A549 (cell line): ENCODE measurements around the gene SYNGR4. TPM values are rescaled to one million over a fixed set of nuclear protein-coding genes. Genes with fewer than 3 reads are reported as not detected.

ENCODE experiments used
- CBX2 ChIP-seq: fragments of 200-600 bp; sonication (generic); IDR thresholded peaks from 2 replicates; pipeline ENCODE4 v1.6.1; 2016; ENCODE audit warnings: low read depth, mild to moderate bottlenecking, borderline replicate concordance
- CBX8 ChIP-seq: fragments of 200-600 bp; sonication (generic); IDR thresholded peaks from 2 replicates; pipeline ENCODE4 v1.6.1; 2016
- CHD2 ChIP-seq: fragments of 150-350 bp; IDR thresholded peaks from 2 replicates; pipeline ENCODE4 v1.6.1; 2014; ENCODE audit warnings: low read length; ENCODE audit not compliant: partially characterized antibody
- CHD4 ChIP-seq: fragments of 200-600 bp; sonication (generic); IDR thresholded peaks from 2 replicates; pipeline ENCODE4 v1.6.1; 2016; ENCODE audit warnings: antibody characterized with exemption, mild to moderate bottlenecking, borderline replicate concordance
- EHF ChIP-seq: fragments of 250-450 bp; sonication (Bioruptor Pico); IDR thresholded peaks from 2 replicates; pipeline ENCODE4 v1.5.0; 2020; ENCODE audit warnings: mild to moderate bottlenecking
- EHMT2 ChIP-seq: fragments of 200-600 bp; sonication (generic); IDR thresholded peaks from 2 replicates; pipeline ENCODE4 v1.6.1; 2016; ENCODE audit warnings: antibody characterized with exemption, low read depth, mild to moderate bottlenecking, moderate library complexity
- EP300 ChIP-seq, 2 experiments: fragments of >200 bp; sonication (Bioruptor Twin); formaldehyde crosslinking; IDR thresholded peaks; 2 replicates in 1 of 2; 3 replicates in 1 of 2; pipeline ENCODE4 v1.6.1; 2016 to 2017
- ESRRA ChIP-seq: fragments of 150-350 bp; IDR thresholded peaks from 2 replicates; pipeline ENCODE4 v1.6.1; 2014; ENCODE audit warnings: mild to moderate bottlenecking, low read length, borderline replicate concordance
- FOSB ChIP-seq: fragments of 250-450 bp; sonication (Bioruptor Pico); IDR thresholded peaks from 2 replicates; pipeline ENCODE4 v1.5.0; 2020; ENCODE audit warnings: mild to moderate bottlenecking, moderate library complexity
- FOSL2 ChIP-seq, 2 experiments: fragments of 450-650 bp in 1 of 2; fragments of >200 bp in 1 of 2; sonication (Bioruptor Twin) in 1 of 2; formaldehyde crosslinking; IDR thresholded peaks; 2 replicates each; pipeline versions ENCODE4 v1.5.0 to v1.6.1; 2016 to 2020; ENCODE audit warnings: mild to moderate bottlenecking in 1 of 2, moderate library complexity in 1 of 2
- HDAC2 ChIP-seq: fragments of 200-600 bp; sonication (generic); IDR thresholded peaks from 2 replicates; pipeline ENCODE4 v1.6.1; 2016
- HOXB5 ChIP-seq: fragments of 250-450 bp; sonication (Bioruptor Pico); IDR thresholded peaks from 2 replicates; pipeline ENCODE4 v1.5.0; 2020; ENCODE audit warnings: mild to moderate bottlenecking, moderate library complexity
- JUNB ChIP-seq: fragments of >200 bp; sonication (Bioruptor Twin); formaldehyde crosslinking; IDR thresholded peaks from 2 replicates; pipeline ENCODE4 v1.6.1; 2016
- KDM1A ChIP-seq: fragments of 200-600 bp; sonication (generic); IDR thresholded peaks from 2 replicates; pipeline ENCODE4 v1.6.1; 2016; ENCODE audit warnings: low read depth, mild to moderate bottlenecking
- NFE2L2 ChIP-seq: fragments of 150-350 bp; conservative IDR thresholded peaks from 2 replicates; pipeline ENCODE4 v1.6.1; 2014; ENCODE audit warnings: low read length
- PHF8 ChIP-seq: fragments of 200-600 bp; sonication (generic); IDR thresholded peaks from 2 replicates; pipeline ENCODE4 v1.6.1; 2016; ENCODE audit warnings: low read depth, mild to moderate bottlenecking, antibody characterized with exemption, moderate library complexity, borderline replicate concordance
- RAD21 ChIP-seq, 2 experiments: fragments of >200 bp in 1 of 2; sonication (Bioruptor Twin) in 1 of 2; formaldehyde crosslinking in 1 of 2; IDR thresholded peaks in 1 of 2; conservative IDR thresholded peaks in 1 of 2; 2 replicates in 1 of 2; 3 replicates in 1 of 2; pipeline ENCODE4 v1.6.1; 2012 to 2018; ENCODE audit warnings: inconsistent platforms in 1 of 2
- RFX5 ChIP-seq: fragments of 450-650 bp; IDR thresholded peaks from 2 replicates; pipeline ENCODE4 v1.7.1; 2014; ENCODE audit warnings: antibody characterized with exemption, mild to moderate bottlenecking, moderate library complexity
- RNF2 ChIP-seq: fragments of 200-600 bp; sonication (generic); IDR thresholded peaks from 2 replicates; pipeline ENCODE4 v1.6.1; 2016; ENCODE audit warnings: low read depth, mild to moderate bottlenecking, antibody characterized with exemption, moderate library complexity, borderline replicate concordance
- SREBF2 ChIP-seq: fragments of 450-650 bp; IDR thresholded peaks from 2 replicates; pipeline ENCODE4 v1.6.1; 2014; ENCODE audit warnings: mild to moderate bottlenecking, moderate library complexity
- TP53 ChIP-seq: fragments of 250-450 bp; sonication (Bioruptor Pico); IDR thresholded peaks from 2 replicates; pipeline ENCODE4 v1.5.0; 2021; ENCODE audit warnings: mild to moderate bottlenecking, moderate library complexity
- ZC3H11A ChIP-seq: fragments of 450-650 bp; IDR thresholded peaks from 2 replicates; pipeline ENCODE4 v1.6.1; 2014; ENCODE audit warnings: antibody characterized with exemption, mild to moderate bottlenecking
- ZFP36 ChIP-seq: fragments of 450-650 bp; IDR thresholded peaks from 2 replicates; pipeline ENCODE4 v1.6.1; 2014; ENCODE audit warnings: borderline replicate concordance; ENCODE audit not compliant: partially characterized antibody
- ZNF302 ChIP-seq: fragments of 250-450 bp; sonication (Bioruptor Pico); IDR thresholded peaks from 2 replicates; pipeline ENCODE4 v1.9.0; 2021; ENCODE audit warnings: inconsistent platforms, mild to moderate bottlenecking, moderate library complexity
- ZSCAN20 ChIP-seq: fragments of 250-450 bp; sonication (Bioruptor Pico); IDR thresholded peaks from 2 replicates; pipeline ENCODE4 v1.8.0; 2022; ENCODE audit warnings: mild to moderate bottlenecking, moderate library complexity
- polyA plus RNA-seq, 4 experiments: library from polyadenylated mRNA; depleted of rRNA in 3 of 4; stranded (reverse); fragments of >200 nt; fragmentation: RNase III in 1 of 4; extraction: RNeasy Plus Mini Kit Qiagen cat#74134 plus additional on column Dnase treatment in 1 of 4; gene quantifications; 2 replicates in 3 of 4; 3 replicates in 1 of 4; pipeline ENCODE4 v1.2.3, GENCODE V29; 2011 to 2017
- TF ChIP-seq, protein P1 (sequence below): fragments of 150-350 bp; IDR thresholded peaks from 2 replicates; pipeline ENCODE4 v1.6.1; 2014; ENCODE audit warnings: low read depth, mild to moderate bottlenecking, low read length
- TF ChIP-seq, protein P2 (sequence below): fragments of >200 bp; sonication (Bioruptor Twin); formaldehyde crosslinking; IDR thresholded peaks from 3 replicates; pipeline ENCODE4 v1.6.1; 2016
- TF ChIP-seq, protein P3 (sequence below): fragments of 450-650 bp; IDR thresholded peaks from 2 replicates; pipeline ENCODE4 v1.6.1; 2014; ENCODE audit warnings: antibody characterized with exemption
- TF ChIP-seq, protein P4 (sequence below): IDR thresholded peaks from 2 replicates; pipeline ENCODE4 v1.6.1; 2012
- TF ChIP-seq, protein P5 (sequence below): IDR thresholded peaks from 2 replicates; pipeline ENCODE4 v1.6.1; 2012
- TF ChIP-seq, protein P6 (sequence below): IDR thresholded peaks from 2 replicates; pipeline ENCODE4 v1.6.1; 2012; ENCODE audit warnings: low read depth, borderline replicate concordance
- TF ChIP-seq, protein P7 (sequence below): fragments of >200 bp; sonication (Bioruptor Twin); formaldehyde crosslinking; IDR thresholded peaks from 3 replicates; pipeline ENCODE4 v1.5.1; 2016
- TF ChIP-seq, protein P8 (sequence below): fragments of 250-450 bp; sonication (Bioruptor Pico); IDR thresholded peaks from 2 replicates; pipeline ENCODE4 v1.5.0; 2021; ENCODE audit warnings: mild to moderate bottlenecking, moderate library complexity, borderline replicate concordance

The SYNGR4 gene
- polyA plus RNA-seq, 2 of the 4 experiments (the other 2 are of a cell fraction): 2.3 to 4.4 TPM

DNA sequence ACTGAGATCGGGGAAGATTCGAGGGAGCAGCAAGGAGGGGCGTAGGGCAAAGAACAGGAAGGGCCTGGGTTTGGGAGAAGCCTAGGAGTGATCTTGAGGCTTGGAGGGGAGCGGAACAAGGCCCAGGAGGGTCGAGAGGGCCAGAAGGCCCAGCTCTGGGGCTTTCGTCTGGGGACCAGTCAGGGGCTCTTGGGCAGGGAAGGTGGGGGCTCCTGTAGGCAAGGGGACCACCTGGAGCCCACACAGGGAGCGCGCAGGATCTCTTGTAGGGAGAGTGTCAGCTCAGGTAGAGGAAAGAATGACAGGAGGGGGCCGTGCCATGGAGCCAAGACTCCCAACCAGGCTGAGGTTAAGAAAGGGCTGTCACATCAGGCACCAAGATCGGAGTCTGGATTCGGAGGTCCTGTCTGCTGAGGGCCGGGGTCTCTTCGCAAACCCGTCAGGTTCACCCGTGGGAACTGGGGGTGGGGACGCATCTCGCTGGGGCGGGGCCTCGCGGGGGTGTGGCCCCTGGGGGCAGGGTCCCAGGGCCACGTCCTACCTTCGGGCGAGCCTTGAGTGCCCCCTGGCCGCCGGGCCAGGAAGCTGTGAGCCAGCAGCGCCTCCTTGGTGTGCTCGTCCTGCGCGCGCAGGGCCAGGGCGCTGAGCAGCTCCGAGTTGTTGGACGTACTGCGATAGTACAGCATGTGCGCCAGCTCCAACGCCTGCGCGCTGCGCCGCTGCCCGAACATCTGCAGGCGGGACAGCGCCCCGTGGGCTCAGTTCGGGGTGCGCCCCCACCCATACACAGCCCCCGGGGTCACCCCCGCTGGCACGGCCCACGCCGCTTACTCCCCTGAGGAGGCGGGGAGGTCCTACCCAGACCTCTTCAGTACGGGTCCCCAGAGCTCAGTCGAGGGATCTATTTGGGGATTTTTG is 30.4 kb upstream of the SYNGR4 start (continued):
- TF ChIP-seq, protein P1, sequence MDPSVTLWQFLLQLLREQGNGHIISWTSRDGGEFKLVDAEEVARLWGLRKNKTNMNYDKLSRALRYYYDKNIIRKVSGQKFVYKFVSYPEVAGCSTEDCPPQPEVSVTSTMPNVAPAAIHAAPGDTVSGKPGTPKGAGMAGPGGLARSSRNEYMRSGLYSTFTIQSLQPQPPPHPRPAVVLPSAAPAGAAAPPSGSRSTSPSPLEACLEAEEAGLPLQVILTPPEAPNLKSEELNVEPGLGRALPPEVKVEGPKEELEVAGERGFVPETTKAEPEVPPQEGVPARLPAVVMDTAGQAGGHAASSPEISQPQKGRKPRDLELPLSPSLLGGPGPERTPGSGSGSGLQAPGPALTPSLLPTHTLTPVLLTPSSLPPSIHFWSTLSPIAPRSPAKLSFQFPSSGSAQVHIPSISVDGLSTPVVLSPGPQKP: no peak
- TF ChIP-seq TP53 (CRISPR knock-in tag): peak; percentile 54; the same call in 1 of the 2 replicates
- no peak for TF ChIP-seq ZFP36
- TF ChIP-seq, protein P2, sequence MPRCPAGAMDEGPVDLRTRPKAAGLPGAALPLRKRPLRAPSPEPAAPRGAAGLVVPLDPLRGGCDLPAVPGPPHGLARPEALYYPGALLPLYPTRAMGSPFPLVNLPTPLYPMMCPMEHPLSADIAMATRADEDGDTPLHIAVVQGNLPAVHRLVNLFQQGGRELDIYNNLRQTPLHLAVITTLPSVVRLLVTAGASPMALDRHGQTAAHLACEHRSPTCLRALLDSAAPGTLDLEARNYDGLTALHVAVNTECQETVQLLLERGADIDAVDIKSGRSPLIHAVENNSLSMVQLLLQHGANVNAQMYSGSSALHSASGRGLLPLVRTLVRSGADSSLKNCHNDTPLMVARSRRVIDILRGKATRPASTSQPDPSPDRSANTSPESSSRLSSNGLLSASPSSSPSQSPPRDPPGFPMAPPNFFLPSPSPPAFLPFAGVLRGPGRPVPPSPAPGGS: 0 out of 3 replicates have a peak, but pooled peaks have one; percentile 16
- TF ChIP-seq, protein P3, sequence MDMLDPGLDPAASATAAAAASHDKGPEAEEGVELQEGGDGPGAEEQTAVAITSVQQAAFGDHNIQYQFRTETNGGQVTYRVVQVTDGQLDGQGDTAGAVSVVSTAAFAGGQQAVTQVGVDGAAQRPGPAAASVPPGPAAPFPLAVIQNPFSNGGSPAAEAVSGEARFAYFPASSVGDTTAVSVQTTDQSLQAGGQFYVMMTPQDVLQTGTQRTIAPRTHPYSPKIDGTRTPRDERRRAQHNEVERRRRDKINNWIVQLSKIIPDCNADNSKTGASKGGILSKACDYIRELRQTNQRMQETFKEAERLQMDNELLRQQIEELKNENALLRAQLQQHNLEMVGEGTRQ: peak; percentile 49
- no peak for TF ChIP-seq CBX2
- TF ChIP-seq, protein P4, sequence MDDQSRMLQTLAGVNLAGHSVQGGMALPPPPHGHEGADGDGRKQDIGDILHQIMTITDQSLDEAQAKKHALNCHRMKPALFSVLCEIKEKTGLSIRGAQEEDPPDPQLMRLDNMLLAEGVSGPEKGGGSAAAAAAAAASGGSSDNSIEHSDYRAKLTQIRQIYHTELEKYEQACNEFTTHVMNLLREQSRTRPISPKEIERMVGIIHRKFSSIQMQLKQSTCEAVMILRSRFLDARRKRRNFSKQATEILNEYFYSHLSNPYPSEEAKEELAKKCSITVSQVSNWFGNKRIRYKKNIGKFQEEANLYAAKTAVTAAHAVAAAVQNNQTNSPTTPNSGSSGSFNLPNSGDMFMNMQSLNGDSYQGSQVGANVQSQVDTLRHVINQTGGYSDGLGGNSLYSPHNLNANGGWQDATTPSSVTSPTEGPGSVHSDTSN: no peak
- TF ChIP-seq, protein P5, sequence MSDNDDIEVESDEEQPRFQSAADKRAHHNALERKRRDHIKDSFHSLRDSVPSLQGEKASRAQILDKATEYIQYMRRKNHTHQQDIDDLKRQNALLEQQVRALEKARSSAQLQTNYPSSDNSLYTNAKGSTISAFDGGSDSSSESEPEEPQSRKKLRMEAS: peak; percentile 96
- TF ChIP-seq ZC3H11A: no peak
- TF ChIP-seq NFE2L2: no peak
- TF ChIP-seq RFX5: no peak
- peak; percentile 92 to 99 for TF ChIP-seq RAD21 (conservative IDR thresholded peaks at IDR 0.05 in 1 of 2, IDR thresholded peaks at IDR 0.05 in 1 of 2)
- TF ChIP-seq CHD2: no peak
- no peak for TF ChIP-seq FOSL2 (IDR thresholded peaks at IDR 0.05)
- TF ChIP-seq FOSL2 (CRISPR knock-in tag; IDR thresholded peaks at IDR 0.05): no peak
- no peak for TF ChIP-seq ZSCAN20 (CRISPR knock-in tag)
- TF ChIP-seq KDM1A: no peak
- no peak for TF ChIP-seq FOSB (CRISPR knock-in tag)
- TF ChIP-seq ESRRA: no peak
- TF ChIP-seq RNF2: peak; percentile 30; the same call in 1 of the 2 replicates
- TF ChIP-seq EHF (CRISPR knock-in tag): no peak
- TF ChIP-seq PHF8: peak; percentile 15; the same call in 1 of the 2 replicates
- TF ChIP-seq JUNB: no peak
- peak; percentile 78; the same call in 1 of the 2 replicates for TF ChIP-seq HOXB5 (CRISPR knock-in tag)
- TF ChIP-seq CBX8: no peak
- TF ChIP-seq, protein P6, sequence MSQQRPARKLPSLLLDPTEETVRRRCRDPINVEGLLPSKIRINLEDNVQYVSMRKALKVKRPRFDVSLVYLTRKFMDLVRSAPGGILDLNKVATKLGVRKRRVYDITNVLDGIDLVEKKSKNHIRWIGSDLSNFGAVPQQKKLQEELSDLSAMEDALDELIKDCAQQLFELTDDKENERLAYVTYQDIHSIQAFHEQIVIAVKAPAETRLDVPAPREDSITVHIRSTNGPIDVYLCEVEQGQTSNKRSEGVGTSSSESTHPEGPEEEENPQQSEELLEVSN: peak; percentile 91
- no peak for TF ChIP-seq SREBF2
- no peak for TF ChIP-seq ZNF302
- TF ChIP-seq EP300 (IDR thresholded peaks at IDR 0.05): no peak
- no peak for TF ChIP-seq EHMT2
- no peak for TF ChIP-seq CHD4
- TF ChIP-seq HDAC2: no peak
- TF ChIP-seq, protein P7, sequence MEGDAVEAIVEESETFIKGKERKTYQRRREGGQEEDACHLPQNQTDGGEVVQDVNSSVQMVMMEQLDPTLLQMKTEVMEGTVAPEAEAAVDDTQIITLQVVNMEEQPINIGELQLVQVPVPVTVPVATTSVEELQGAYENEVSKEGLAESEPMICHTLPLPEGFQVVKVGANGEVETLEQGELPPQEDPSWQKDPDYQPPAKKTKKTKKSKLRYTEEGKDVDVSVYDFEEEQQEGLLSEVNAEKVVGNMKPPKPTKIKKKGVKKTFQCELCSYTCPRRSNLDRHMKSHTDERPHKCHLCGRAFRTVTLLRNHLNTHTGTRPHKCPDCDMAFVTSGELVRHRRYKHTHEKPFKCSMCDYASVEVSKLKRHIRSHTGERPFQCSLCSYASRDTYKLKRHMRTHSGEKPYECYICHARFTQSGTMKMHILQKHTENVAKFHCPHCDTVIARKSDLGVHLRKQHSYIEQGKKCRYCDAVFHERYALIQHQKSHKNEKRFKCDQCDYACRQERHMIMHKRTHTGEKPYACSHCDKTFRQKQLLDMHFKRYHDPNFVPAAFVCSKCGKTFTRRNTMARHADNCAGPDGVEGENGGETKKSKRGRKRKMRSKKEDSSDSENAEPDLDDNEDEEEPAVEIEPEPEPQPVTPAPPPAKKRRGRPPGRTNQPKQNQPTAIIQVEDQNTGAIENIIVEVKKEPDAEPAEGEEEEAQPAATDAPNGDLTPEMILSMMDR: peak; percentile 96
- TF ChIP-seq, protein P8, sequence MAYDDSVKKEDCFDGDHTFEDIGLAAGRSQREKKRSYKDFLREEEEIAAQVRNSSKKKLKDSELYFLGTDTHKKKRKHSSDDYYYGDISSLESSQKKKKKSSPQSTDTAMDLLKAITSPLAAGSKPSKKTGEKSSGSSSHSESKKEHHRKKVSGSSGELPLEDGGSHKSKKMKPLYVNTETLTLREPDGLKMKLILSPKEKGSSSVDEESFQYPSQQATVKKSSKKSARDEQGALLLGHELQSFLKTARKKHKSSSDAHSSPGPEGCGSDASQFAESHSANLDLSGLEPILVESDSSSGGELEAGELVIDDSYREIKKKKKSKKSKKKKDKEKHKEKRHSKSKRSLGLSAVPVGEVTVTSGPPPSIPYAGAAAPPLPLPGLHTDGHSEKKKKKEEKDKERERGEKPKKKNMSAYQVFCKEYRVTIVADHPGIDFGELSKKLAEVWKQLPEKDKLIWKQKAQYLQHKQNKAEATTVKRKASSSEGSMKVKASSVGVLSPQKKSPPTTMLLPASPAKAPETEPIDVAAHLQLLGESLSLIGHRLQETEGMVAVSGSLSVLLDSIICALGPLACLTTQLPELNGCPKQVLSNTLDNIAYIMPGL (CRISPR knock-in tag): no peak
